Right kidney (tissue), 1 donor: ENCODE measurements around the gene MANF.
"Not testable (repeated sequence)": the region's sequence is repeated elsewhere in the genome, so short reads cannot be mapped to it uniquely, and the experiment has no call there.

Experiments
- DNase-seq: peaks from one replicate; pipeline ENCODE4 v3.0.0-alpha.2; 2016

Gene MANF

GRCh38 chr3:51368276-51368675 lies 16.8 kb upstream of the MANF start:
- not testable (repeated sequence) for DNase-seq

DNA sequence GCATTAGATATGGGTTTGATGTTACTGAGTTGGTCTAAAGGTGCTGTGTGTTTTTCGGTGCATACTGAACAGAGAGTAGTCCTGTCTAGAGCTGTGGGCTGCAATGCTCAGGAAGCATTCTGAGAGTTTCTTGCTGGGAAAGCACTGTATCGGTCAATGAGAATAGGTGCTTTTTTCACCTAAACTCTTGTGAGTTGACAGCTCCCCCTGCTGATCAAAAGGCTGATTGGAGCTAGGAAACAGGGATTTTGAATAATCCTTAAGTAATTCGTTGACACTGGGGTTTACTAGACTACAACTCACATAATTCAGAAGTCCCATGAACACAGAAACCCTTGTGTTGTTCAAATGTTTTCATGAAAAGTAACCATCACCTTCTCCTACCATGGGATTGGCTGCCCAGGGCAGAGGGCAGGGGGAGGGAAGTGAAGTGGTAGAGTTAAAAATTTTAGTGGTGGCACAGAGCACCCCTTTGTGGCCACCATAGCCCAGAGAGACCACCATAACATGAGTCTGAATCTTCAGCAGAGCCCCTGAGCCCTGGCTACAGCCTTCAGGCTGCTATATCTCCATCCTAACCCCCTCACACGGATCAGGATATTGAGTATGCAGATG lies 13.0 kb upstream of the MANF start:
- DNase-seq: peak; percentile 32

DNA sequence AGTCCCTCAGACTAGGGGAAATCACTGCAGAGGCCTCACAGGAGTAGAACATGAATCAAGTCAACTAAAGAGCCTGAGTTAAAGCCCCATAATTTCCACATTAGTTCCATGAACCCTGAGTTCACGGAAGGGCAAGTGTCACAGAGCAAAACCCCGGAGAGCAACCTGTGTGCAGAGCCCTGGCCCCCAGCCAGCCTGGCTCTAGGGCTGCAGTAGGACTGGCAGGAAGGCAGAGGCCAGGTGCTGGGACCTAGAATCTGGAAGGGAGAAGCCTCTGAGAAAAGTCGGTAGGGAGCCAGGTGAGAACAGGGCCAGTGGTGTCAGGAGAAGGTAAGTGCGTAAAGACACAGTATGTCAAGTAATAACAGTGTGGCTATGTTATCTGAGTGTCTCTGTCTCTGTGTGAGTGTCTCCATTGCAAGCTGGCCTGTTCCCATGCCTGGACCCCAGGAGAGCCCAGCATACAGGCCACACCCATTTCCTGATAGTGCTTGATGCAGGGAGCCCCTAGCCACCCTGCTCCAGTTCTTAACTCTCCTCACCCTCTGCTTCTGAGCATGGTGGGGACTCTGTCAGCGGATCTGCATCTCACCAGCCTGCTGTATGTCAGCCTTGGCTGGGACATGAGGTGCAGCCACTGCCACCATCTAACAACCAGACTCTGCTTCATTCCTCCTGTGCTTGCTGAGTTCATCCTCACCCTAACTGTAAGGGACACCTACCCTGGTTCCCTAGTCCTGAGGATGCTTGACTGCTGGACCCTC lies 11.3 kb upstream of the MANF start:
- DNase-seq: no peak

- no peak for DNase-seq
These were observed 10.6 kb upstream of the MANF start for GRCh38 chr3:51374456-51374855.

- DNase-seq: no peak
These were observed 10.0 kb upstream of the MANF start for GRCh38 chr3:51375136-51375535.

DNA sequence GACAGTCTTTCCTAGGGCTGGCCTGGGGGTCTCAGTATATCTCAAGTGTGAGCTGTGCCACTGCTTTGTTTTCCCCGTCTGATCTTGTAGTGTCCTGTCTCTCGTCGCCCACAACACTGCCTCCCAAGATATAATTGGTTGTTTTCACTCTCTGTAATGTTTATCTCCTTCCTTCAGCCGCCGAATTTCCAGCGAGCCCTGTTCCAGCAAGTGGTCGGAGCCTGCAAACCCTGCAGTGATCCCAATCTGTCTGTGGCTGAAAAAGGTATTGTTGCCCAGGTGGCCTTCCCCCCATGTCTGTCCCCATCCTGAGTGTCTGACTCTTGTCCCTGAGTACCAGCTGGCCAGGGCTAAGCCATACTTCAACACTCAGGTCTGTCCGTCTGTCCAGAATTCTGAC lies 9.5 kb upstream of the MANF start:
- DNase-seq: no peak

GRCh38 chr3:51378065-51378464 lies 7.0 kb upstream of the MANF start:
- DNase-seq: no peak

GRCh38 chr3:51378726-51379125 lies 6.4 kb upstream of the MANF start:
- DNase-seq: no peak

- DNase-seq: no peak
These were observed 5.8 kb upstream of the MANF start for GRCh38 chr3:51379301-51379700.

DNA sequence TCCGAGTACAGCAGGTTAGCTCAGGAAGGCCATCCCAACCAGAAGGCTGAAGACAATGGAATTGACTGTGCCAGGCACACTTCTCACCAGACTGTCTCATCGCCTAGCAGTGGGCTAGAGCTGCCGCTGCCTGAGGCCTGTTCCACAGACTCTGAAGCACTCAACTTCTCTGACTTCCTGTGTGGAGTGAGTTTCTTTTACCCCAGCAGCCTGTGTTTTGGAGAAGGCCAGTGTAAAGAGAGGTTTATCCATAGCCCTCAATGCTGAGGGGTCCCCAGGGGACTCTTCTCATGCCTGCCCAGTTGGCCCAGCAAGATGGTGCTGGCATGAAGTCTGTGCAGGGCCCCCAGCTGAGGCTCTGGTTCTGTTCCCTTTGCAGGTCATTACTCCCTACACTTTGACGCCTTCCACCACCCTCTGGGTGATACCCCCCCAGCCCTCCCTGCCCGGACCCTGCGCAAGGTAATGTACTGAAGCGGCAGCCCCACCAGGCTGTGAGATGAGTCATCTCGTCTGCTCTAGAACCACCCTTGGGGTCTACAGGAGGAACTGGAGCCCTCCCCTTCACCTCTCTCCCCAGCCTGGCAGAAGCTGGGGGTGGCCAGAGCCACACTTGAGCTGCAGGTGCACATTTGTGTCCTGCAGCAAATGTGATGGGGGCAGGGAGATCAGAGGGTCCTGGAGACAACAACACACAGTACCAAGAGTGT lies 5.2 kb upstream of the MANF start:
- no peak for DNase-seq

- no peak for DNase-seq
These were observed 4.3 kb upstream of the MANF start for GRCh38 chr3:51380601-51381332.

GRCh38 chr3:51381333-51381705 lies 3.8 kb upstream of the MANF start:
- no peak for DNase-seq

GRCh38 chr3:51382076-51382745 lies 2.9 kb upstream of the MANF start:
- DNase-seq: no peak

- no peak for DNase-seq
These were observed 2.0 kb upstream of the MANF start for GRCh38 chr3:51382947-51383578.

DNA sequence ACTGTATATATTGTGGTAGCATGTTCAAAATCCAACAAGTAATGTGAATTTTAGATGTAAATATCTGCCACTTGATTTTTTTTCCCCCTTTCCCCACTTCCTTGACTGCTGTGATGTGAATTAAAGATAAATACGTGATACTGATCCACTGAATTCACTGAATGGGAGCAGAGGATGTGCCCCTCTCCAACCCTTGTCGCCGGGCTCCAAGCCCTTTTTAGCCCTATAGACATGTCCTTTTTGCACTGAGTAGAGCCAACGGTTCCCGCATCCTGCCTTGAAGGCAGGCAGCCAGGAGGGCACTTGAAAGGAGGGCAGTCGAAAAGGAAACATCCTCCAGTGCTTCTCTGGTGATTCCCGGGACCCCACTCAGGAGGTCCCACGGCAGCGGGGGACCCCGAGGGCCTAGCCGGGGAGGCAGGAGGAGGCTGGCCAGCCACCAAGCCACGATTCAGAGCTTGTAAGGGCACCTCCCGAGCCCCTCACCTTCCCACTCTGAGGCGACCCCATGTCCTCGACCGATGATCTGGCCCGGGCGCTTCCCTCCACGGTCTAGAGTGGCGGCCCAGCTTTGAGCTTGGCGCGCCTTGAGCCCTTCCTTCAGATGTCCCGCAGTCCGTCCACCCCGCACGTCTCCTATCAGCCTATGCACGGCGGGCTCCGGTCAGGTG lies 901 bp upstream of the MANF start:
- no peak for DNase-seq

GRCh38 chr3:51385621-51386091 lies 565 bp downstream of the MANF start:
- DNase-seq: peak; percentile 47

DNA sequence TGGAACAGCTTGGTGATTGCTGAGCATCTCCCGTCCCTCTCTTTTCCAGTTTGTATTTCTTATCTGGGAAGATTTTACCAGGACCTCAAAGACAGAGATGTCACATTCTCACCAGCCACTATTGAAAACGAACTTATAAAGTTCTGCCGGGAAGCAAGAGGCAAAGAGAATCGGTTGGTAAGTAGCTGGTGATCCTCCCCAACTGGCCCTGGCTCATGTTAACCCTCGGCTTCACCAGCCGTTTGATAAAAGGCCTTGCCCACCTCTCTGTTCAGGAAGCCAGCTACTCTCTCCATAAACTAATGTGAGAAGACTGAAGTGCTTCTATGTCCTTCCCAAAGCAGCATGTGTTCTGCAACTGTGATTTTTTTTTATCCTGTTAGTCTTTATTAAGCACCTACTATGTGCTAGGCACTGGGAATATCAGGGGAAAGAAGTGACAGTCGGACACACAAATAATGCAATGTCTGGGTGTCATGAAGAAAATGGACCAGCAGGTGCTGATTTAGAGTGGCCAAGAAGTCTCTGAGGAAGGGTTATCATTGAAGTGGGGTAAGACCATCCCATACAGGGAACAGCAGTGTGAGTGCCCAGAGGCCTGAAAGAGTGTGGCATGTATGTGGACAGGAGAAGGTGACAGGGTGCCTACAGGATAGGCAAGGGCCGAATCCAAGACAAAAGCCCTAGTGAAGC lies 1.2 kb downstream of the MANF start:
- no peak for DNase-seq

- no peak for DNase-seq
These were observed 1.8 kb downstream of the MANF start for GRCh38 chr3:51386852-51387229.

- DNase-seq: not testable (repeated sequence)
These were observed 2.2 kb downstream of the MANF start for GRCh38 chr3:51387281-51387680.

GRCh38 chr3:51388286-51389029 lies 3.4 kb downstream of the MANF start:
- DNase-seq: no peak
